Right lobe of liver (tissue), 4 donors: ENCODE results near the gene GRK6.

Experiments
- CTCF ChIP-seq, 4 donors: fragments of 200-600 bp in 3 of 4; fragments of 450-650 bp in 1 of 4; IDR thresholded peaks; one replicate each; pipeline versions ENCODE4 v1.5.1 to v1.8.0; 2016 to 2022; ENCODE audit warnings: antibody characterized with exemption in 4 of 4, mild to moderate bottlenecking in 2 of 4
- POLR2A ChIP-seq: fragments of 450-650 bp; IDR thresholded peaks from one replicate; pipeline ENCODE4 v1.6.1; 2017; ENCODE audit warnings: antibody characterized with exemption, mild to moderate bottlenecking
- donor health status: DM: no; HTN: no; CAD: no.
- donor health status: DM: no; HTN: no; CAD: no.
- donor health status: DM: no; HTN: yes; CAD: no.

DNA sequence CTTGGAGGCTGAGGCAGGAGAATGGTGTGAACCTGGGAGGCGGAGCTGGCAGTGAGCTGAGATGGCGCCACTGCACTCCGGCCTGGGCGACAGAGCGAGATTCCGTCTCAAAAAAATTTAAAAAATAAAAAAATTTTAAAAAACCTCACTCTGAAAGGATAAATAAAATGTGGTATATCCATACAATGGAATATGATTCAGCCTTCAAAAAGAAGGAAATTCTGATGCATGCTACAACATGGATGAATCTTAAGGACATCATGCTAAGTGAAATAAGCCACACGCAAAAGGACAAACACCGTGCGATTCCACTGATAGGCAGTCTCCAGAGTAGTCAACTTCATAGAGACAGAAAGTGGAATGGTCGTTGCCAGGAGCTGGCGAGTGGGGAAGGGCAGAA, 38.6 kb downstream of the GRK6 start:
- TF ChIP-seq POLR2A (no peak), CTCF (IDR thresholded peaks at IDR 0.05) (no peak)
